Upper lobe of left lung (tissue), 6 donors: ENCODE data around the gene MSX2. TPM values are rescaled to one million over a fixed set of nuclear protein-coding genes. Genes with fewer than 3 reads are reported as not detected.

Source experiments
- ATAC-seq, 2 donors: fragments of 200-7000 bp; cut with Tn5 transposase; one replicate each; pipeline ENCODE4 v1.9.1; 2022; ENCODE audit warnings: mild to moderate bottlenecking in 2 of 2, moderate library complexity in 2 of 2; ENCODE audit not compliant: low FRiP score in 2 of 2
- DNase-seq, 2 donors: peaks; one replicate each; pipeline ENCODE4 v3.0.0-alpha.2; 2019 to 2020
- H3K27ac ChIP-seq, 4 donors: fragments of 200-600 bp; sonication (generic); one replicate each; pipeline ENCODE4 v1.5.1; 2016 to 2019
- H3K27me3 ChIP-seq, 4 donors: fragments of 200-600 bp; sonication (generic); one replicate each; pipeline ENCODE4 v1.5.1; 2017 to 2019
- H3K36me3 ChIP-seq, 4 donors: fragments of 200-600 bp; sonication (generic); one replicate each; pipeline ENCODE4 v1.5.1; 2016 to 2019
- H3K4me1 ChIP-seq, 4 donors: fragments of 200-600 bp; sonication (generic); one replicate each; pipeline ENCODE4 v1.5.1; 2018 to 2019
- H3K4me3 ChIP-seq, 4 donors: fragments of 200-600 bp; sonication (generic); one replicate each; pipeline ENCODE4 v1.5.1; 2017 to 2019; ENCODE audit warnings: mild to moderate bottlenecking in 2 of 4, moderate library complexity in 1 of 4
- H3K9me3 ChIP-seq, 4 donors: fragments of 200-600 bp; sonication (generic); one replicate each; pipeline ENCODE4 v1.5.1; 2018 to 2019
- EP300 ChIP-seq, 4 donors: sonication (generic); formaldehyde crosslinking; IDR thresholded peaks; one replicate each; pipeline ENCODE4 v1.5.1; 2017; ENCODE audit warnings: antibody characterized with exemption in 4 of 4, control low read depth in 2 of 4
- POLR2A ChIP-seq, 4 donors: fragments of 450-650 bp; IDR thresholded peaks; one replicate each; pipeline ENCODE4 v1.5.1; 2016 to 2017; ENCODE audit warnings: antibody characterized with exemption in 4 of 4, mild to moderate bottlenecking in 2 of 4
- POLR2AphosphoS5 ChIP-seq, 2 donors: sonication (generic); formaldehyde crosslinking; IDR thresholded peaks; one replicate each; pipeline ENCODE4 v1.5.1; 2017; ENCODE audit warnings: antibody characterized with exemption in 2 of 2
- WGBS, 2 donors: methylation state at CpG; one replicate each; pipeline ENCODE4 v1.1.5; 2017 to 2018; 5-methylcytosine and 5-hydroxymethylcytosine counted together
- total RNA-seq, 6 donors: library from RNA; depleted of rRNA in 4 of 6; stranded (reverse); fragments of >200 nt in 4 of 6; gene quantifications; one replicate each; pipeline versions ENCODE4 v1.1.0 to v1.2.1, GENCODE V29; 2016 to 2021
- TF ChIP-seq, protein P1 (sequence below), 6 experiments: fragments of 450-650 bp in 4 of 6; fragments of 200-600 bp in 2 of 6; sonication (generic) in 2 of 6; IDR thresholded peaks; one replicate each; pipeline ENCODE4 v1.5.1; 2016 to 2019; ENCODE audit warnings: antibody characterized with exemption in 6 of 6
- donor health status: DM: no; HTN: no; CAD: no; lungs with moderate emphysema.
- donor health status: DM: no; HTN: yes; CAD: no; lungs with severe emphysema.

Gene MSX2
- total RNA-seq, 6 donors from 2014 or later = 0.44 to 1.6 (median 1.5) TPM; not detected in 2

DNA sequence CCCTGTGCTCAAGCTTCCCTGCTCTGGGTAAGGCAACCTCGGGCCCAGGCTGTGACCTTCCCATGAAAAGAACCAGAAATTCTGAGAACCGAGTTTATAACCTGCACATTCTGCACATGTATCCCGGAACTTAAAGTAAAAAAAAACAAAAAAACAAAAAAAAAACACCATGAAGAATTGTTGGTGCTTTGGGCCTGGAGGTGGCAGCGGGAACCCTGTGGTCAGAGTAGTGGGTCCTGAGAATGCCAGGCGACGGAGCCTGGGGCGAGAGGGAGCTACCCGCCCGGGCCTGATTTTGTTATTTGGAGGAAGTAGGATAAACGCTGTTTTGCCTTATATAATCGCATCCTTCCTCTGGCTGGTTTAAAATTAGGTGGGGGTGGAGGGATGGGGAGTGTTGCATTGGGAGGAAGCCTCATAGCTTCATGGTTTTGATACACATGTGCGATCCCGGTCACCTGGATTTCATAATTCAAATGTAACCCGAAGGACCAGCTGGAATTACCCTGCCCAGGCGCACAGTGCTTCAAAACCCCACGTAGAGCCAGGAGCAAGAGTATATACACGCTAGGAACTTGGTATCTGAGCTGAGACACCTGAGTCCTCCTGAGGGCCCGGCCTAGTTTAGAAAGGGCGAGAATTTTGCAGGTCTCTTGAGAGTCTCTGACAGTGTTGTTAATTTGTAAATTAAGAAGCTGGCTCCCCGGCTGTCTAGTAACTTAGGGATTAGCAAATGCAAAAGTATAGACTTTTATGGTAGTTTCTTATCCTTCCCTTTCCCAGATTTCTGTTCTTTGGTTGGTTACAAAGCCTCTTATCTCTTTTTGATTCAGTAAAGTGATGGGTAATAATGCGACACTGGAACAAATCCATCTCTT, 2.8 kb downstream of the MSX2 start:
- H3K4me3 ChIP-seq = no peak overlapping the region

DNA sequence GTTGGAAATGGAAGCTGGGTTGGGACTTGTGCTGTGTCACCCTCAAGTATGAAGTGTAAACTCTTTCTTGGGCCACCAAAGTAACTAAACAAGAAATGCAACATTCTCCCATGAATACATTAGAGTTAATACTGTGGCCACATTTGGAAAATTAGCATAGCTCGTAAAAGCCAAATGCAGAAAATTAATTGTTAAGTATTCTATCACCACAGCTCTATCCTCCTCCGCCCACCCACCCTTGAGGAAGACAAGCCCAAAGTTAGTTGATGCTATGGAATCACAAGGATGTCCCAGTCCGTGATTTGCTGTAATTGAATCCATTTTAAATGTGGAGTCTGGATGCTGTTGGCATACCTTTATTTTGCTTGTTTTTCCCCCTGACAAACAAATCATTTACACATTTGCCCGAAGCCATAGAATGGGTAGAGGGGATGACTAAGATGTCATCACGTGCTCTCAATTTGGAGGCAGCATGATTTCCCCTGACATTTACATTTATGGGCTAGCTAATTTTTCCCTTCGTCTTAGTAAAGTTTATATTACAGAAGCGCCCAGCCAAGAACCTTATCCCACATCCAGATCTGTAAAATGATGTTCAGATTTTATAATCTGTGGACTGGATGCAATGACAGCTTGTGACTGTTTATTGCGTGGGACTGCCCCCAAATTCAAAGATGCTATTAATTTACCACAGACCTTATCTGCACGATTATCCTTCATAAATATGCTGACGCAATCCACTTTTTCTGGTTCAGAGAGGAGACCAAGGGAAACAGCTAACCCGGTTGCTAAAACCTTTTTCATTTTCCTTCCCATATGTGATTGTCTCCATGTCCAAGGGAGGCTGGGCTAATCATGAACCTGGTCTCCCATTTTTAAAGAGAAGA, 3.7 kb downstream of the MSX2 start:
- H3K4me3 ChIP-seq = no peak overlapping the region
- ATAC-seq (no peak), DNase-seq (no peak)
- WGBS, 2 donors = 69 to 72% methylated on average over 11 of the region's 11 CpGs
- no peak overlapping the region for H3K27ac ChIP-seq
- peaks cover 5 to 20% (median 9%) of the 10 kb centered on the region in 4 donors for H3K4me1 ChIP-seq
- H3K36me3 ChIP-seq = no peaks in the 10 kb centered on the region
- peaks cover 0 to 44% (median 21%) of the 10 kb centered on the region in 4 donors for H3K27me3 ChIP-seq
- TF ChIP-seq POLR2A (IDR thresholded peaks at IDR 0.05) = no peak
- TF ChIP-seq EP300 (IDR thresholded peaks at IDR 0.05) = no peak
- TF ChIP-seq, protein P1, sequence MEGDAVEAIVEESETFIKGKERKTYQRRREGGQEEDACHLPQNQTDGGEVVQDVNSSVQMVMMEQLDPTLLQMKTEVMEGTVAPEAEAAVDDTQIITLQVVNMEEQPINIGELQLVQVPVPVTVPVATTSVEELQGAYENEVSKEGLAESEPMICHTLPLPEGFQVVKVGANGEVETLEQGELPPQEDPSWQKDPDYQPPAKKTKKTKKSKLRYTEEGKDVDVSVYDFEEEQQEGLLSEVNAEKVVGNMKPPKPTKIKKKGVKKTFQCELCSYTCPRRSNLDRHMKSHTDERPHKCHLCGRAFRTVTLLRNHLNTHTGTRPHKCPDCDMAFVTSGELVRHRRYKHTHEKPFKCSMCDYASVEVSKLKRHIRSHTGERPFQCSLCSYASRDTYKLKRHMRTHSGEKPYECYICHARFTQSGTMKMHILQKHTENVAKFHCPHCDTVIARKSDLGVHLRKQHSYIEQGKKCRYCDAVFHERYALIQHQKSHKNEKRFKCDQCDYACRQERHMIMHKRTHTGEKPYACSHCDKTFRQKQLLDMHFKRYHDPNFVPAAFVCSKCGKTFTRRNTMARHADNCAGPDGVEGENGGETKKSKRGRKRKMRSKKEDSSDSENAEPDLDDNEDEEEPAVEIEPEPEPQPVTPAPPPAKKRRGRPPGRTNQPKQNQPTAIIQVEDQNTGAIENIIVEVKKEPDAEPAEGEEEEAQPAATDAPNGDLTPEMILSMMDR (IDR thresholded peaks at IDR 0.05) = no peak
- TF ChIP-seq POLR2AphosphoS5 (IDR thresholded peaks at IDR 0.05) = no peak
- H3K9me3 ChIP-seq = no peaks in the 10 kb centered on the region

More for the DNA sequence above, 2.8 kb downstream of the MSX2 start:
- H3K27me3 ChIP-seq = peaks cover 0 to 43% (median 19%) of the 10 kb centered on the region in 4 donors
- TF ChIP-seq, protein P1 (IDR thresholded peaks at IDR 0.05) = no peak
- TF ChIP-seq POLR2AphosphoS5 (IDR thresholded peaks at IDR 0.05) (no peak), EP300 (IDR thresholded peaks at IDR 0.05) (no peak), POLR2A (IDR thresholded peaks at IDR 0.05) (no peak)
- 49 to 51% methylated on average over 21 of the region's 21 CpGs for WGBS, 2 donors
- H3K27ac ChIP-seq = no peak overlapping the region
- ATAC-seq (no peak), DNase-seq (no peak)
- peaks cover 5 to 20% (median 9%) of the 10 kb centered on the region in 4 donors for H3K4me1 ChIP-seq
- H3K36me3 ChIP-seq = no peaks in the 10 kb centered on the region
- H3K9me3 ChIP-seq = no peaks in the 10 kb centered on the region

GRCh38 chr5:174729075-174729680, 4.8 kb downstream of the MSX2 start:
- TF ChIP-seq POLR2A (IDR thresholded peaks at IDR 0.05) (no peak), EP300 (IDR thresholded peaks at IDR 0.05) (no peak), POLR2AphosphoS5 (IDR thresholded peaks at IDR 0.05) (no peak)
- TF ChIP-seq, protein P1 (IDR thresholded peaks at IDR 0.05) = no peak
- Histone ChIP-seq H3K4me3 (no peak overlapping the region), H3K4me1 (peaks cover 0 to 13% (median 6%) of the 10 kb centered on the region in 4 donors), H3K27me3 (peaks cover 0 to 45% (median 22%) of the 10 kb centered on the region in 4 donors), H3K27ac (no peak overlapping the region), H3K36me3 (no peaks in the 10 kb centered on the region), H3K9me3 (no peaks in the 10 kb centered on the region)
- DNase-seq = no peak
- WGBS, 2 donors = 76 to 81% methylated on average over 18 of the region's 18 CpGs
- ATAC-seq = no peak

GRCh38 chr5:174731214-174732035, 7.0 kb downstream of the MSX2 start:
- TF ChIP-seq, protein P1 (IDR thresholded peaks at IDR 0.05) = no peak
- no peak for TF ChIP-seq POLR2AphosphoS5 (IDR thresholded peaks at IDR 0.05)
- no peak for TF ChIP-seq EP300 (IDR thresholded peaks at IDR 0.05)
- no peak for TF ChIP-seq POLR2A (IDR thresholded peaks at IDR 0.05)
- DNase-seq (no peak), ATAC-seq (no peak)
- H3K4me3 ChIP-seq = no peak overlapping the region
- H3K4me1 ChIP-seq = peaks cover 0 to 10% (median 1%) of the 10 kb centered on the region in 4 donors
- peaks cover 0 to 51% (median 19%) of the 10 kb centered on the region in 4 donors for H3K27me3 ChIP-seq
- H3K9me3 ChIP-seq = no peaks in the 10 kb centered on the region
- no peak overlapping the region for H3K27ac ChIP-seq
- 17 to 18% methylated on average over 17 to 29 of the region's 45 CpGs for WGBS, 2 donors
- no peaks in the 10 kb centered on the region for H3K36me3 ChIP-seq
